Activated naive CD8-positive, alpha-beta T cell (primary cell): Measurements from ENCODE around the gene PCDH12.
A peak's percentile ranks its signal among the peaks of the same experiment; 100 is the strongest.

ENCODE experiments used
- H3K27ac Mint-ChIP-seq: one replicate; pipeline ENCODE4 v1.8.0; 2021; ENCODE audit warnings: mixed read lengths
- H3K27me3 Mint-ChIP-seq: one replicate; pipeline ENCODE4 v1.8.0; 2021; ENCODE audit warnings: mixed read lengths
- H3K36me3 Mint-ChIP-seq: one replicate; pipeline ENCODE4 v1.8.0; 2021; ENCODE audit warnings: mixed read lengths
- H3K4me1 Mint-ChIP-seq: one replicate; pipeline ENCODE4 v1.8.0; 2021; ENCODE audit warnings: low read depth, mixed read lengths
- H3K4me3 Mint-ChIP-seq: one replicate; pipeline ENCODE4 v1.8.0; 2021; ENCODE audit warnings: mild to moderate bottlenecking, mixed read lengths
- H3K9me3 Mint-ChIP-seq: one replicate; pipeline ENCODE4 v1.8.0; 2021; ENCODE audit warnings: low read depth, mixed read lengths

The PCDH12 gene

DNA sequence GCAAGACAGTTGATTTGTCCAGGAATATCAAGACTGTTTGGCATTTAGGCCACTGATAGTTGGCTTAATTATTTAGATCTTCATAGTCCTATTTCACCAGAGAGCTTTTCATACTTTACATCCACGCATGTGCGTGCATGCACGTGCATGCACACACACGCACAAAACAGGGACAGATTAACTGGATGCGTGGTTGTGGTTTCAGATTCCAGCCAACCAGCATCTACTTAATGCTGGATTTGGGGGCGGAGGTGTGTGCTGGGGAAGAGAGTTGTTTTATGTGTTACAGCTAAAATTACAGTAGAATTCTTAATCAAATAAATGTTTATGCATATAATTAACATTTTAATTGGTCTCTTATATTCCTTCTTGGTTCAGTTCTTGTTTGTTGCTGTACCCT is 18.2 kb upstream of the PCDH12 start:
- Mint-ChIP-seq H3K4me3 (no peak overlapping the region), H3K4me1 (peaks cover 28% of the 10 kb centered on the region), H3K36me3 (peaks cover 15% of the 10 kb centered on the region)

DNA sequence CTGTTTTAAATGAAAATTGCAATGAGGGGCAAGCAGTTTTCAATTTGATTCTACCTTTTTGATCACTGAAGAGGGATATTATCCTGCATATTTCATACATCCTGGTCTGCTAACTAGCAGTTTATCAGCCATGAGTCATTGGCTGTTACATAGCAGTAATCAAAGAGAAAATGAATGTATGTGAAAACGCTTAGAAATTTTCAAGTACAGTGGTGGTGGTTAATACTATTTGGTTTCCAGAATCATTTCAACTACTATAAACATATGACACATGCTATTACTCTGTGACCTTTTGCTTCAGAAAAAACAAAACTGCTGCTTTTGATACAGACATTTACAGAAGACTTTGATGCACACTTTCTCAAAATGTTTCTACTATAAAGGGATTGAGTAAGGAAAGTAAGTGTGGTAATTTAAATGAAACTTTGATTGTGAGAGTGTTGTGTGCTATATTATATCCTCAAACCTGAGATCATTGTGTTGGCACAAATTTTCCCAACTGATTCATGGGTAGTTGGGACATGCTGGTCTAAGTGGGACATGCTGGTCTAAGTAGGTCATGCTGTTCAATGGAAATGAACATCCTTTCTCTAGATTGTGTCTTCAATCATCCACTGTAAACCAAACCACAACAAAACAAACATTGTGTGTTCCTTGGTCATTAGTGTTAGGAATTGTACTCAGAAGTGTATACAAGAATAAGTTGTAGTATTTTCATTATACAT is 16.0 kb upstream of the PCDH12 start:
- Mint-ChIP-seq H3K27ac (peak overlapping the region; percentile 90), H3K4me1 (peaks cover 44% of the 10 kb centered on the region), H3K27me3 (no peaks in the 10 kb centered on the region), H3K36me3 (peaks cover 10% of the 10 kb centered on the region), H3K4me3 (peak overlapping the region; percentile 67), H3K9me3 (no peaks in the 10 kb centered on the region)

More for the DNA sequence above, 18.2 kb upstream of the PCDH12 start:
- Mint-ChIP-seq H3K27ac (no peak overlapping the region), H3K9me3 (no peaks in the 10 kb centered on the region), H3K27me3 (no peaks in the 10 kb centered on the region)

DNA sequence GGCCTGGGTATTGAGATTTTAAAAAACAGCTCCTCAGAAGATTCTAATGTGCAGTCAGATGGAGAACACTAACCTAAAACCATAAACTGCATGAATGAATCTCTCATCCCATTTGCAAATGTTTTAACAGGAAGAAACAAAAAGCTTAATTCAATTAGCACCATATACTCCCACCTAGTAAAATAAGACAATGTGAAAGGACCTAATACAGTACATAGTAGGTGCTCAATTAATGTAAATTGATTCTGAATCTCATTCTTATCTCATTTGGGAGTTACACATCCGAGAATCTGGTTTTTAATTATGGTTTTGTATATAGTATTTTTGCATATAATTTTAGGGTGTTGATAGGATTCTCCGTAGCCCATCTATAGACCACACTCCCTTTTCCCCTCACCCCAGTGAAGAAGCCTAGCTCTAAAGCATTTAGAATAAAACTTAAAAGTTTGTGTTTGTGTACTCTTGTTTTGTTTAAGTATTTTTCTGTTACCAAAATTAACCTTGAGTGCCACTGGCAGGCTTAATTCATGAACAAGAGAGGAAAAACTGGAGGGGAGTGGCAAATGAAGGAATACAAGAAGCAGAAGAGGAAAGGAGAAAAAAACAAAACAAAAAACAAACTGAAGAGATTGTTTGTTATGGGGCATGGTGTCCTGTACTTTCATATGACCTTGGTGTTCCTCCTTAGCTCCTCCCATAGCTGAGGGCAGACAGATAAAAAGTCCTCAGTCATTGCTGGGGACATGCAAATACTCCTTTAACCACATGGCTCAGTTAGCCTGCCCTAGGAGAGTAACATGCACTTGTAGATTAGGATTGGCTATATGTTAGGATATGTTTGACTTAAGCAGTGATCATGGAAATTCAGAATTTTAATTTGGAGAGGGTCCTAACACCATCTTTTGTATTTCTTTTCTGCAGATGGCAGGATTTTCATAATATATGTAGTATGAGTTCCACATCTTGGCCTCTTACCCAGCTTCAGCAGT is 12.1 kb upstream of the PCDH12 start:
- Mint-ChIP-seq H3K27ac (peak overlapping the region; percentile 89), H3K9me3 (no peaks in the 10 kb centered on the region), H3K4me3 (peak overlapping the region; percentile 96), H3K27me3 (no peaks in the 10 kb centered on the region), H3K36me3 (peaks cover 4% of the 10 kb centered on the region), H3K4me1 (peaks cover 48% of the 10 kb centered on the region)

DNA sequence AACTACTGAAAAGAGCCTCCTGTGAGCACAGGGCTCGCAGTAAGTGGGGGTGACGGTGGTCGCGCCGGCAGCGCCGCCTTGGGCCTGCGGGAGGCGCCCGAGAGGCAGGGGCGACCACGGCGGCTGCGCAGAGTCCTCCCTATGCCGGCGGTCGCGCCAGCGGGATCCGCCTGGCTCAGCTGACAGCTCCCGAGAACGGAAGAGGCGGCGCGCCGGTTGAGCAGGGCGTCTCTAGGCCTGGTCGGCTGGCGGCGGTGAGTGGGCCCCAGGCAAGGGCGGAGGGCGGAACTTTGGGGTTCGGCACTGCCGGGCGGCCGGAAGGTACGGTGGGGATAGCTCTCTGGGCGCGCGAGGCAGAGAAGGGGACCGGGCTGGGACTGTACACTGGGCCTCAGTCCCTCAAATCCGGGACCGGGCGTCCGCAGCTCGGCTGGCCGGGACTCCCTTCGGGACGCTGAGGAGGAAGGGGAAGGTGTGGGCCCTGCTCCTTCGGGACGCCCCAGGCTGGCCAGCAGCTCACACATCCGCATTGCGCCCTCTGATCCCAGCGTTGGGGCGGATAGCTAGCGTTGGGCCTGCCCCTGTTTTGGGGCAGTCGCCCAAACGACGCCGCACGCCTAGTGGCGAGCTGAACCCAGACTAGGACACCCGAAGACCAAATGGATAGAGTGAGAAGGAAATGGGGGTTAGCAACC is 11.1 kb upstream of the PCDH12 start, which contains the start of gene RNF14:
Gene RNF14, plus strand, starts transcription at position 192 of the 695 bp plus-strand sequence. CDS start 4,484 bp downstream, outside the sequence.
- H3K4me3 Mint-ChIP-seq, result peak within 1 kb of the TSS; percentile 96
- H3K36me3 Mint-ChIP-seq, result peaks cover 2% of the 10 kb centered on the region

DNA sequence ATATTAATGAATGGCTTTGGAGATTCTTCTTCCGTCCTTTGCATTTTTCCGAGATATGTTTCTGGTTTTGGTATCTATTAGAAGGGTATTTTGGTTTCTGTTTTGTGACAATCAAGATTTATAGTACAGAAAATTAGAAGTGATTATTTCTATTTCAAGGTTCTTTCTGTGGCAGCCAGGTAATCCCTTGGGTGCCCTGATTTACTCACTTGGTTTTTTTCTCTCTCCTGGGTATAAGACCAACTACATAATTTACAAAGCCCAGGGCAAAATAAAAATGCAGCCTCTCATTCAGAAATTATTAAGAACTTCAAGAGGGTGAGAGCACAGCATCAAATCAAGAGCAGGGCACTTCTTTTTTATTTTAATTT is 8.9 kb upstream of the PCDH12 start:
- no peaks in the 10 kb centered on the region for H3K27me3 Mint-ChIP-seq
- peaks cover 30% of the 10 kb centered on the region for H3K4me1 Mint-ChIP-seq
- no peaks in the 10 kb centered on the region for H3K36me3 Mint-ChIP-seq
- H3K27ac Mint-ChIP-seq, result no peak overlapping the region
- no peak overlapping the region for H3K4me3 Mint-ChIP-seq
- no peaks in the 10 kb centered on the region for H3K9me3 Mint-ChIP-seq

More for the DNA sequence above, 11.1 kb upstream of the PCDH12 start, which contains the start of gene RNF14:
- H3K27me3 Mint-ChIP-seq, result no peaks in the 10 kb centered on the region
- peak within 1 kb of the TSS; percentile 89 for H3K27ac Mint-ChIP-seq
- peaks cover 37% of the 10 kb centered on the region for H3K4me1 Mint-ChIP-seq
- no peaks in the 10 kb centered on the region for H3K9me3 Mint-ChIP-seq

DNA sequence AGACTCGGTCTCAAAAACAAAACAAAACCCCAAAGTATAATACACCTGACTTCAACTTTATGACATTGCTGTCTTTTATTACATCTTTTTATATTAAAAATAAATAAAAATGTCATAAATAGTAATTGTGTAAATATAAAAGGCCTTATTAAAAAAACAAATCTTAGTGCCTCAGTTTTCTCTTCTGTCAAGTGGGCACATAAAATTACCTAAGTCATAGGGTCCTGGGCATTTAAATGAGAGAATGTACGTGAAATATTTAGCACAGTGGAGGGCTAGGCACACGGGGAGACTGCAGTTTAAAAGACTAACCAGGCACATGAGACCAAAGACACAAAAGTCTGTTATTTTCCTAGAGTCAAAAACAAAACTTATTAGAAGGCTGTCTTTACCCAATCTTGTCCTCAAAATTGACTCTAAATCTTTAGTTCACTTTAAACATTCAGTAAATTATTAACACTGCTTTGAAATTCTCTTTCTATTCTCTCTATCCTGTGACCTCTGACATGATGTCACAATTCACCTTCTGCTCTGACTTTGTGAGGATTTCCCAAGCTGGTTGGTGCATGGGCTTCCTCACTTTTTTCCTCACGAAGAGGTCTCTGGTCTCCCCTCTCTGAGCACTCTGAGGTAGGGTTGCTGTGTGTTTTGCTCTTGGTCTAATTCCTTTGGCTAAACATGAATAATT is 8.4 kb upstream of the PCDH12 start:
- Mint-ChIP-seq H3K9me3 (no peaks in the 10 kb centered on the region), H3K27me3 (no peaks in the 10 kb centered on the region), H3K36me3 (no peaks in the 10 kb centered on the region), H3K27ac (no peak overlapping the region), H3K4me1 (peaks cover 29% of the 10 kb centered on the region), H3K4me3 (no peak overlapping the region)

DNA sequence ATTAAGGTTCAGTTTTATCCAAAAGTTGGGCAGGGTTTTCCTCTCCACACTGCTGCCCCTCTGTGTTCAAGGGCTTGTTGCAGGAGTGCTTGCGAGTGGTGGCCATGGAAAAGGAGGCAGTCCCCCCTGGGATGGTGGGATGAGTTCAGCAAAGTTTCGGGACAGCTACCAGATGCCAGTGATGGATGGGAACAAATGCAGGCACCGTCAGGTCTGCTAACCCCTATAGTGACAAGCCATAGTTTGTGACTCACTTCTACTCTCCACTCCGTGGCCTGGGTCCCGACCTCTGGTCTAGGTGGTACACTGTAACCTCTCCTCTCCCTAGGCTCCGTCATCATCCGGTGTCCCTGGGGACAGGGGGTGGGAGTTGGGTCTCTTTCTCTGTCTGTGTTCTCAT is 7.1 kb upstream of the PCDH12 start:
- no peak overlapping the region for H3K4me3 Mint-ChIP-seq

DNA sequence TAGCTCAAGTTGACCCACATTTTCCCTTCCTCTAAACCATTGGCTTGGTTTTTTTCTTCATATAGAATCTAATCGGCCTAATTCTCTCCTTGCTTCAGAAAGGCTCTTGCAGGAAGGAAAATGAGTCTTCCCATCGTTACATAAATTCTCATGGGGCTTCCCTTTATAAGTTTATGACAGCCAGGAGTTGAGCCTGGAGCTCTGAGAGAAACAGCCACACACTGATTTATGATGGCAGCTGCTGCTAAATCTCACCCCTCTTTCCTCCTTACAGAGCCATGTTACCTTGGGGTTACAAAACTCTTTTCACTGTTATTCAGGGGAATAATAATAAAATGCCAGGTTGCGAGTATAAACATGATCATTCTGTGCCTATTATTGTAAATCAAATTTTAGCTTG is 5.7 kb upstream of the PCDH12 start:
- Mint-ChIP-seq H3K4me1 (peaks cover 35% of the 10 kb centered on the region), H3K27ac (no peak overlapping the region), H3K4me3 (no peak overlapping the region), H3K9me3 (no peaks in the 10 kb centered on the region), H3K27me3 (no peaks in the 10 kb centered on the region), H3K36me3 (no peaks in the 10 kb centered on the region)

More for the DNA sequence above, 7.1 kb upstream of the PCDH12 start:
- peaks cover 32% of the 10 kb centered on the region for H3K4me1 Mint-ChIP-seq
- H3K36me3 Mint-ChIP-seq, result no peaks in the 10 kb centered on the region
- H3K9me3 Mint-ChIP-seq, result no peaks in the 10 kb centered on the region
- no peak overlapping the region for H3K27ac Mint-ChIP-seq
- no peaks in the 10 kb centered on the region for H3K27me3 Mint-ChIP-seq

DNA sequence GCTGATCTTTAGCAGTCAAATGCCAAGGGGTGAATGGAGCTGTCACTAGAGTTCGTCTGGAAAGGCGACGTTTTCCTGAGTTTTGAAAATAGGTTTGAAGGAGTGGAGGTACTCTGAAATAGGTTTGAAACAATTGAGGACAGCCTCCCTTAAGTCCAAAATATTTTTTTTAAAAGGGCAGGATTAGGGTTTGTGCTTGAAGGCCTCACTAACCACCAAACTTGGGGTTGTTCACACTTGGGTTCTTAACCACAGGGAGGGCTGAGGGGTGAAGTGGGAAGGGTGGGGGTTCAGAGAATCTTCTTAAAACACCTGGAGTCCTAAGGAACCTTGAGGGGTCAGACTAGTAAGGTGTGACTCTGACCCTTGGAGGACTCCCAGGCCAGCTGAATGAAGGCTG is 3.5 kb upstream of the PCDH12 start:
- Mint-ChIP-seq H3K9me3 (no peaks in the 10 kb centered on the region), H3K36me3 (peaks cover under 1% of the 10 kb centered on the region), H3K4me1 (peaks cover 39% of the 10 kb centered on the region), H3K4me3 (no peak overlapping the region), H3K27ac (peak overlapping the region; percentile 88), H3K27me3 (no peaks in the 10 kb centered on the region)

DNA sequence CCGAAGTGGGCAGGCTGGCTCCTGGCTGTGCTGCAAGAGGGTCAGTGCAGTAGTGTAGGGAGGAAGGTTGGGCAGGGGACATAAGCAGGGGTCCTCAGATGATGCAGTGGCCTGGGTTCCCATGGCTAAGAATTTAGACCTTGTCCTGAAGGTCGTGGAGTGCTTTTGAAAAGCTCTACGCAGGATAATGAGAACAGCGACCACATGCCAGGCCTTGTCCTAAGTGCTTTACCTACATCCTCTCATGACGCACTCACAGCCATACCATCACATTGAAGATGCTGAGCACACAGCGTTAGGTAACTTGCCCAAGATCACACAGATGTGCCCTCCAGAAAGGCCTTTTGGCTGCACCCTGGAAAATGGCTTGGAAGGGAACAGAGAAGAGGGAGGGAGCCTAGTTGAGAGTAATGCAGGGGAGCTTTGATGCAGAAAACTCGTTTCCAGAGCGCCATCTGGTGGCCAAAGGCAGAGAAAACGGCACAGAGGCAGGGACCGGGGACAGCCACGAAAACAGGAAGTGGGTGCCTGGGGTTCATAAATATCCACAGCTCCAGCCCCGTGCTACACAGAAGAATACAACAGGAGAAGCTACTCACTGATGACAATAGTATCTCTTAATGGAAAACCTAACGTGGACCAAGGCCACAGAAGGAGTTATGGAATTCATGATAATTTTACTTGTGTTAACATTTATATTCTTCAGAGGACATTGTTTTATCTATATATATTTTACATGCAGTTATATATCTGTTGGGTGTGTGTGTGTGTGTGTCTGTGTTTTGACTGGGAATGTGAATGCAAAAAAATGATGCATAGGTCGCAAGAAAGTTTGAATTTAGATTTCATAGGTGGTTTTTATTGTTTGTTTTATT is 2.7 kb upstream of the PCDH12 start:
- no peaks in the 10 kb centered on the region for H3K27me3 Mint-ChIP-seq
- H3K27ac Mint-ChIP-seq, result peak overlapping the region; percentile 88
- no peaks in the 10 kb centered on the region for H3K9me3 Mint-ChIP-seq
- H3K4me3 Mint-ChIP-seq, result peak overlapping the region; percentile 25
- H3K4me1 Mint-ChIP-seq, result peaks cover 39% of the 10 kb centered on the region
- peaks cover 2% of the 10 kb centered on the region for H3K36me3 Mint-ChIP-seq

DNA sequence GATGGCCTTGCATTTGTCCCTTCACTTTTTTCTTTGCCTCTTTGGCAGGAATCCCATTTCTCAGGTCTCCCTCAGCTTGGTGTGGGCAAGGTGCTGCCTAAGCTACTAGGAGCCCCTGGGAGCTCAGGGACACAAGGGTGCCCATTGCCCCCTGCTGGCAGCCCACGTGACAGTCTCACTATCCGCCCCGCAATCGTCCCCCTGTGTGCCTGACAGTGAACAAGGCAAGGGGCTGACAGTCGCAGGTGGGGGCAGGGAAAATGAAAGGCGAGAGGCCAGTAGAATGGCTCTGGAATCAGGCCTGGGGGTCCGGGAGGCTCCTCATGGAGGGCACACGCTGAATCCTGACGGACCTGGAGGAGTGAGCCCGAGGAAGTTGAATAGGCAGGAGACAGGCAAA is 2.0 kb upstream of the PCDH12 start:
- Mint-ChIP-seq H3K4me3 (no peak overlapping the region), H3K27ac (no peak overlapping the region), H3K9me3 (no peaks in the 10 kb centered on the region), H3K27me3 (no peaks in the 10 kb centered on the region), H3K4me1 (peaks cover 39% of the 10 kb centered on the region), H3K36me3 (peaks cover 2% of the 10 kb centered on the region)

DNA sequence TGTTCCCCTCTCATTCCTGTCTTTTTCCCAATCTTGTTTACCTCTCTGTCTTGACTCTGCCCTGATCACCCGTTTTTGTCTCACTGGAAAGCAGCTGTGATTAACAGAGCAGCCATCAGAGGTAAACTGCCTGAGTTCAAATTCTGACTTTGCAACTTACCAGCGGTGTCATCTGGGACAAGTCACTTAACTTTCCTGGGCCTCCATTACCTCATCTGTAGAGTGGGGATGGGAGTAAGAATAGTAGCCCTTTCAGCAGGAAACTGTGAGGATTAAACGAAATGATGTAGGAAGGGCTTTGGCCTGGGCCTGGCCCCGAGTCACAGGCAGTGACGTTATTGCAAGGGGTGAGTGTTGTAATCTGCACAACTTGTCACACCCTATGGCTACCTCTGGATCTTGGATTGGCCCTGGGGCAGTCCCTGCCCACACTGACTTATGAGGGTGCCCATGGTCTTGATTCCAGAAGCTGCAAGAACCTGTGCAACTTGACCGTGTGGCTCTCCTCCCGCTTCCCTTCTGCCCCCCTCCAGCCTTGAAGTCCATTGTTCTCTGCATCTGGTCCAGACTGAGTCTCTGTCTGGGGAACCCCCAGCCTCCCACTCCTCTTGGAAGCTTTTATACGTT is 657 bp upstream of the PCDH12 start:
- peak overlapping the region; percentile 19 for H3K27ac Mint-ChIP-seq
- H3K27me3 Mint-ChIP-seq, result no peaks in the 10 kb centered on the region
- peaks cover 4% of the 10 kb centered on the region for H3K36me3 Mint-ChIP-seq
- no peaks in the 10 kb centered on the region for H3K9me3 Mint-ChIP-seq
- H3K4me1 Mint-ChIP-seq, result peaks cover 39% of the 10 kb centered on the region
- H3K4me3 Mint-ChIP-seq, result peak overlapping the region; percentile 56

DNA sequence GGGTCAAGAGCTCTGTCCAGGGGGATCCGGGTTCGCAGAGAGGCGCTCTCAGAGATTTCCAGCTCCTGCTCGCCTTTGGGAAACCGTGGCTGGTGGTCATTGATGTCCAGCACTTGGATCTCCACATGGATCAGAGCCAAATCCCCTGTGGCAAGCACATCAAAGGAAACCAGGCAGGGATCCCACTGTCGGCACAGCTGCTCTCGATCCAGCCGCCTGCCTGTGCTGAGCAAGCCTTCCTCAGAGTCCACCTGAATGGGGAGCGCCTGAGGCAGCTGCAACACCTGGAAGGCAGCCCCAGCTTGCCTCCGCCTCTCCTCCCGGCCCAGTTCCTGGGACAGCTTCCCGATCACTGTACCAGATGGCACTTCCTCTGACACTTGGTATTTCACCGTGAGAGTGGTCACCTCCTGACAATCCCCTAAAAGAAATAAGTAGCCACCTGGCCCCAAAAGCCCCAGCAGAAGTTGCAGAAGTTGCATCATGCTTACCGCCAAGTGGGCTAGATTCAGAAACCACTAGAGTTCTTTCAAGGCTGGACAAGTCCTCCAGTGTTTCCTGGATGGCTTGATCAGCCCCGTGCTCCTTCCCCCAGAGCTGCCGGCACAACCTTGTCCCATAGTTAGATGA is 520 bp downstream of the PCDH12 start:
- peak overlapping the region; percentile 17 for H3K4me3 Mint-ChIP-seq

More for the DNA sequence above, 520 bp downstream of the PCDH12 start:
- H3K27ac Mint-ChIP-seq, result no peak overlapping the region
- peaks cover 37% of the 10 kb centered on the region for H3K4me1 Mint-ChIP-seq
- no peaks in the 10 kb centered on the region for H3K9me3 Mint-ChIP-seq
- peaks cover 4% of the 10 kb centered on the region for H3K36me3 Mint-ChIP-seq
- H3K27me3 Mint-ChIP-seq, result no peaks in the 10 kb centered on the region
